Upper lobe of left lung (tissue), 4 donors: ENCODE measurements around the gene PTGDS.

Experiments used
- CTCF ChIP-seq, 6 experiments: fragments of 450-650 bp in 4 of 6; fragments of 200-600 bp in 2 of 6; sonication (generic) in 2 of 6; IDR thresholded peaks; one replicate each; pipeline ENCODE4 v1.5.1; 2016 to 2019; ENCODE audit warnings: antibody characterized with exemption in 6 of 6
- EP300 ChIP-seq, 4 donors: sonication (generic); formaldehyde crosslinking; IDR thresholded peaks; one replicate each; pipeline ENCODE4 v1.5.1; 2017; ENCODE audit warnings: antibody characterized with exemption in 4 of 4, control low read depth in 2 of 4
- POLR2A ChIP-seq, 4 donors: fragments of 450-650 bp; IDR thresholded peaks; one replicate each; pipeline ENCODE4 v1.5.1; 2016 to 2017; ENCODE audit warnings: antibody characterized with exemption in 4 of 4, mild to moderate bottlenecking in 2 of 4
- POLR2AphosphoS5 ChIP-seq, 2 donors: sonication (generic); formaldehyde crosslinking; IDR thresholded peaks; one replicate each; pipeline ENCODE4 v1.5.1; 2017; ENCODE audit warnings: antibody characterized with exemption in 2 of 2

- TF ChIP-seq CTCF (IDR thresholded peaks at IDR 0.05): no peak
- no peak for TF ChIP-seq POLR2A (IDR thresholded peaks at IDR 0.05)
- no peak for TF ChIP-seq POLR2AphosphoS5 (IDR thresholded peaks at IDR 0.05)
- no peak for TF ChIP-seq EP300 (IDR thresholded peaks at IDR 0.05)
These were observed 13.1 kb downstream of the PTGDS start for GRCh38 chr9:136990242-136990911.
